Prostate gland (tissue), 2 donors: ENCODE data around the gene RAD17.

Experiments
- POLR2AphosphoS5 ChIP-seq: sonication (generic); formaldehyde crosslinking; IDR thresholded peaks from one replicate; pipeline ENCODE4 v1.6.1; 2017; ENCODE audit warnings: antibody characterized with exemption
- TF ChIP-seq, protein P1 (sequence below), 4 experiments: fragments of 200-600 bp in 2 of 4; fragments of 450-650 bp in 2 of 4; sonication (generic) in 2 of 4; IDR thresholded peaks; 1 replicate in 3 of 4; 2 replicates in 1 of 4; pipeline ENCODE4 v1.5.1; 2016 to 2019; ENCODE audit warnings: antibody characterized with exemption in 4 of 4, mild to moderate bottlenecking in 2 of 4, moderate library complexity in 2 of 4

GRCh38 chr5:69329905-69330489 lies 39.6 kb upstream of the RAD17 start:
- TF ChIP-seq, protein P1, sequence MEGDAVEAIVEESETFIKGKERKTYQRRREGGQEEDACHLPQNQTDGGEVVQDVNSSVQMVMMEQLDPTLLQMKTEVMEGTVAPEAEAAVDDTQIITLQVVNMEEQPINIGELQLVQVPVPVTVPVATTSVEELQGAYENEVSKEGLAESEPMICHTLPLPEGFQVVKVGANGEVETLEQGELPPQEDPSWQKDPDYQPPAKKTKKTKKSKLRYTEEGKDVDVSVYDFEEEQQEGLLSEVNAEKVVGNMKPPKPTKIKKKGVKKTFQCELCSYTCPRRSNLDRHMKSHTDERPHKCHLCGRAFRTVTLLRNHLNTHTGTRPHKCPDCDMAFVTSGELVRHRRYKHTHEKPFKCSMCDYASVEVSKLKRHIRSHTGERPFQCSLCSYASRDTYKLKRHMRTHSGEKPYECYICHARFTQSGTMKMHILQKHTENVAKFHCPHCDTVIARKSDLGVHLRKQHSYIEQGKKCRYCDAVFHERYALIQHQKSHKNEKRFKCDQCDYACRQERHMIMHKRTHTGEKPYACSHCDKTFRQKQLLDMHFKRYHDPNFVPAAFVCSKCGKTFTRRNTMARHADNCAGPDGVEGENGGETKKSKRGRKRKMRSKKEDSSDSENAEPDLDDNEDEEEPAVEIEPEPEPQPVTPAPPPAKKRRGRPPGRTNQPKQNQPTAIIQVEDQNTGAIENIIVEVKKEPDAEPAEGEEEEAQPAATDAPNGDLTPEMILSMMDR (IDR thresholded peaks at IDR 0.05) = no peak
- TF ChIP-seq POLR2AphosphoS5 = peak; percentile 64
